Inflammatory macrophage (primary cell): ENCODE measurements around the gene DCLK1.

ENCODE experiments used
- DNase-seq, 2 donors: peaks; one replicate each; pipeline ENCODE4 v3.0.0-alpha.2; 2020 to 2022

Gene DCLK1

DNA sequence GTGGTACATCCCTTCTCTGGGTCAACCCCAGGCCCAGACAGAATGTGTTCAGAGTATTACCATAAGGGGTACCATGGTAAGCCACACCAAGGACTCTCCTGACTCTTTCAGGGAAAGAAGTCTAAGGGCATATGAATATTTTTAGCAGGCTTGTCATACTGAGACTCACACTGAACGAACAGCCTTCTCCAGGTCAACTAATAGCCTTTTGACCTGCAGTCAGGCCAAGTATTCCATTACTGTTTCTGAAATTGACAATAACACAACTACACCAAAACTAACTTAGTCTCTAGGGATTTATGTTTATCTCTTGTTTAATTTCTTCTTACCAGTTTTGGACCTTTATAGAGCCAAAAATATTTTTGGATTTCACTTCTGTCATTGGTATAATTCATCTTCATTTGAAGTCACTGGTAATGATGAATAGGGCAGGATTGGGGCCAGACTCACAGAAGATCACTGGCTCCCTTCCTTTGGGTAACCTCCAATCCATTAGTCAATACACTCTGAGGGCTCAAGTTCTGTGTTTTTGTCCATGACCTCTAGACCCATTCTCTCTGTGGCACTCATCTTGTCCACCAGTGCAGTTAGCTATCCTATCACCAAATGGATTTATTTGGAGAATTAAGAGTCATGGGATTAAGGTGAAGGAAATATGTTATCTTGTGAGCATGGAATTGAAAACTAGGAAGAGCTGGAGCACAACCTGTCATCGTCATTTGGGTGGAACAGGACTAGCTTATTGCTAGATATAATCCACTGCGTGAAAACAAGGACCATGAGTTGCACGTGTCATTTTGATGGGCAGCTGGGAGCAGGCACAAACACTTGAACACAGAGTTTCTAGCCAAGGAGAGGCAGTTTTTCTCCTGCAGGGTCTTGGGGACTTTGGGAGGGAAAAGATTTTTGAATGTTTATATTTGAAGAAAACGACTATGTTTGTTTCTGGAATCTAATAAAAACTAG lies 313.3 kb downstream of the DCLK1 start:
- DNase-seq: no peak

DNA sequence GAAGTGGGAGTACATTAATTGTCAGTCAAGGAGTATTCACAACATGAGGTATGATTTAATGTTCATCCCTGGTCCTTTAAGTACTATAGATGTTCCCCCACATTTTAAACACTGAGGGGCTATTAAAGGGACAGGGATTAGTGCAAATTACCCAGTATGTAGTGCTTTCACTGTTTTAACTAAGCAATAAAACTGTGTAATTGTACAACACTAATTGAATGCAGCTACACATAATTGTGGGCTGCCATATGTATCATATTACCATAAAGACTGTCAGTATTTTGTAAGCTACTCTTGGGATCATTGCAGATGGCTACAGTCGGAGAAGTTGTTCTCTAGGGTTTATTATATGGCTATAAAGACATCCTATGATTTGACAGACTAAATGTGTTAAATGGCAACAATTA lies 316.6 kb downstream of the DCLK1 start:
- DNase-seq: no peak

DNA sequence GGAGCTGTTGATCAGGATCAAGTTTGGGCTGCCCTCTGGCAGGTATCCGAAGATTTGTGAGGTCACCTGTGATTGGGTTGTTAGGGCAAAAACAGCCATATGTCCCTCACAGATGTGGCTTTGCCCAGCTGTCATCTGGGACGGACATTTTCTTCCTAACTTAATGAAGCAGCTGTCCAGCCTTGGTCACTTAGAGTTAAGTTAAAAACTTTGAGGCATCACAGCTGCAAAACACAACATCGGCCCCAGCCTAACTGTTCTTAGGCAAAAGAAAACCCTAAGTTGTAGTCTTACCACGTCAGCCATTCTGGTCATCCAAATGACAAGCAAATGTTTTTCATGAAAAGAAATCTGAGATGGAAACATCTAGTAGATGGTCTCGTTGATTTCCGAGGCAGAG lies 318.4 kb downstream of the DCLK1 start:
- DNase-seq: no peak

DNA sequence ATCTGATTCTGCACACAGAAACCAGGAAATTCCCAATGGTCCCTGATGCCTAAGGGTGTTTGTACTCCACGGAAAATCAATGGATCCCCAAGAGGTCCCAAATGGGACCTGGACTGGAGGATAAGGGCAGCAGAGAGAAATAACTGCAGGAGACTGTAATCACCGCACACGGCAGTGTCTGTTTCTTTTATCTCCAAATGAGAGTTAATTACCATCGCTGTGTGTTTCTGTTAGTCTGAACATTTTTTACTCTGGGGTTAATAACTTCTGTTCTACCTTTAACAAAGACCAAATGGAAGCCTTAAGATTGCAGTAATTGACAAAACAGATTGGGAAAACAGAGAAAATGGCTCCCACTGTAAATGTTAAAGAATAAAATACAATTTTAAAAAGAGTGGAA lies 320.9 kb downstream of the DCLK1 start:
- DNase-seq: no peak

DNA sequence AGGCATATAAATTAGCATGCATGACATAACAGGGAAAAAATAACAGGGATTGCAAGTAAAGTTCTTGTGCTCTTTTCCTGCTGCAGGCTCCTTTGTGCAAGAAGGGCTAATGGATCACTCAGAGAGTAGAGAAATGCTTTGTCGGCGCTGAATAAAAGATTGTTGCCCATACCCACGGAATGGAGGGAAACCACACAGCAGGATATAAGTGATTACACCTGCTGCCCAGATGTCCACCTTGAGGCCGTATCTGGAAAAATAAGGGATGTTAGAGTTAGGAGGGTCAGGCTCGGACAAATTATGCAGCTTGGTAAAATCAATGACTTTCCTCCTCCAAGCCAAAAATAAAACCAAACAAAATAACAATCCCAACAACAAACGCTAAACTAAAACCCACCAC lies 322.3 kb downstream of the DCLK1 start:
- DNase-seq: no peak

GRCh38 chr13:35804901-35805300 lies 326.3 kb downstream of the DCLK1 start:
- DNase-seq: no peak

DNA sequence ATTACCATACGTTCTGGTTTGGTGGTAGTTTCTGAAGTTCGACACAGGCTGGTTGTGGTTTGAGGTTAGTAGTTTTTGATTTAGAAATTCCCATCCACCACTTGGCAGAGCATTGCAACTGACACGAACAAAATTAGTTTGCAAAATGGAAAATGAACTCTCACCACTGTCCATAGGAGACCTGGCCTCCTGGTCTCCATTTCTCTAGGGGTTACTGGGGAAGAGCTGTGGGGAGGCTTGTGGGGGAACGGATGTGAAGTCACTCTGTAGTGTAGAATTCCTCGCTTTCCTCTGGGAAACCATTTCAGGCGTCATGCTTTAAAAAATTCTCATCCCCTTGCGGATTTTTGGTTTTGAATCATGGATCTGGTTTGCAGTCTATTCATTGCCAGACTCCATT lies 333.2 kb downstream of the DCLK1 start:
- DNase-seq: no peak

DNA sequence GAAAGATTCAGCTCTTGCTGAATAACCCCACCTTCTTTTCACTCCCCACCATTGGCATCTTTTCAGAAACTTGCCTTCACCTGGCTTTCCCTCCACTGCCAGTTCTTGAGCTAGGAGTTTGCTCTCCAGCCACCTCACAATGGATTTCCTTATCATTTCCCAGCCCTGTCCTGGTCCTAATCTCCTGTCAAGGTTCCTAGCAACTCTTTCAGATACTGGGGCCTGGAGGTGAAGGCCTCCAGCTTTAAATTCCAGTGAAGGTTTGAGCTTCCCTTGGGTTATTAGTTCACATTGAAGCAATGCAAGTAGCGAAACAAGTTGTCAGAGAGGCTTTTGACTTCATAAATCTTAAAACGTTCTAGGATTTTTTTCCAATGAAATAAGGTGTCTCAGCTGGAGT lies 333.9 kb downstream of the DCLK1 start:
- DNase-seq: no peak

DNA sequence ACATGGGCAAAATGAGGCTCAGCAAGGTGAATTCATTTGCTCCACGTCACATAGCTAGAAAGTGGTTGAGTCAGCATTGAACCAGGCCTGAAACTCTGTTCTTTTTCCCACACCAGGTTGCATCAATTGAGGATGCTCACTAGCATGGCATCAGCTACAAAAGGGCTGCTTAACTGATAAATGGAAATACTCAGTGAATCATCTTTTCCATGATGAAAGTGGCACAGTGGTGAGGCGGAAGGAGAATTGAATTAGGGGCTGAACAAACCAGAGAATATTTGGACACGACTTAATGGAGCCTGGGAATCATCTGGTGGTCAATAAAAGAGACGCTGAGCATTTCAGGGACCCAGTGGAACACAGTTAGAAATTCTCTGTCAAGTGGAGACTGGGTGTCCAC lies 334.6 kb downstream of the DCLK1 start:
- no peak for DNase-seq

- DNase-seq: no peak
Measured at GRCh38 chr13:35794734-35795389, 336.3 kb downstream of the DCLK1 start.

DNA sequence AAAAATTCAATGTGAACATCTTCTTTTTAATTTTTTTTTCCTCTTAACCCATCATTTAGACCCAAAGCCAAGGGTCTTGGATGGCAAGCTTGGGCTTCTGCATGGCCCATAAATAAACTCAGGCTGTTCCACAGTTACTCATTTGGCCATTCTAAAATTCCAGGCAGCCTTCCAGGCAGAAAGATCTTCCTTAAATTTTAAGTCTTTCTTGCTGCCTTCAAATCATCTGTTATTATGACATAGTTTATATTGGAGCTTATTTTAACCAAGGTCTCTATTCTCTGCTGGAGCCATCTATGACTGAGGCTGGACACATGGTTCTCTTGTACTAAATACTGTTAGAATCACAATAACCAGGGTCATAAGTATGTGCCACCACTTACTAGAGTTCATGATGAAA lies 337.4 kb downstream of the DCLK1 start:
- no peak for DNase-seq

GRCh38 chr13:35792911-35793310 lies 338.3 kb downstream of the DCLK1 start:
- no peak for DNase-seq

GRCh38 chr13:35792021-35792420 lies 339.2 kb downstream of the DCLK1 start:
- DNase-seq: no peak

- DNase-seq: no peak
Measured at GRCh38 chr13:35791184-35791851, 339.9 kb downstream of the DCLK1 start.

GRCh38 chr13:35789335-35790165 lies 341.6 kb downstream of the DCLK1 start:
- DNase-seq: peak in 1 of 2 donors; percentile 21

GRCh38 chr13:35787937-35788336 lies 343.2 kb downstream of the DCLK1 start:
- no peak for DNase-seq

GRCh38 chr13:35785576-35786303 lies 345.4 kb downstream of the DCLK1 start:
- DNase-seq: no peak

DNA sequence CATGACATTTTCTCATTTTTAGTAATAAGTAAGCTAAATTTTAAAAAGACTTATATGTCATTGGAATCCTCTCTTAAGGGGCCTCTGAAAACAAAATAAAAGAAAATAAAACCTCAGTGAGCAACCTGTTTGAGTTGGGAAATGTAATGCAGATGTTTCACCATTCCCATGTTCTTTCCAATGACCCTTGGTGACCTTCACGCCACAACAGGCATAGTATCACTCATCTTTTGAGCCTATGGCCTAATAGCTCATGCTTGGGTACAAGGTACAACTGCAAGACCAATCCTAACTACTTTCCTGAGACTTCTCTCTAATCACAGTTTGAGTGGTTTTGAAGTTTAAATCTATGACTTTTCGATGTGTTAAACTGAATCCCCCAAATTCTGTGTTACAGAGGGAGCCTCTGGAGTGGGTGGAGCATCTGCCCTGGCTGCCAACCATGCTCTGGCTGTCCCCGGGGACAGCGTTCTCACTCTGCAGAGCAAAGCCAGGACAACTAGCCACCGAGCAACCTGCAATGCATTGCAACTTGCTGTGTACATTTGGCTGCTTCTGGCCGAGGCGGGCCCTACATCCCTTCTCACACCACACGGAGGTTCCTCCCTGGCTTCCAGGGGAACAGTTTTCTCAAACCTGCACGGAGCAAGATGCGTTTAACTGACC lies 346.8 kb downstream of the DCLK1 start:
- DNase-seq: no peak

GRCh38 chr13:35782793-35783192 lies 348.4 kb downstream of the DCLK1 start:
- DNase-seq: no peak

DNA sequence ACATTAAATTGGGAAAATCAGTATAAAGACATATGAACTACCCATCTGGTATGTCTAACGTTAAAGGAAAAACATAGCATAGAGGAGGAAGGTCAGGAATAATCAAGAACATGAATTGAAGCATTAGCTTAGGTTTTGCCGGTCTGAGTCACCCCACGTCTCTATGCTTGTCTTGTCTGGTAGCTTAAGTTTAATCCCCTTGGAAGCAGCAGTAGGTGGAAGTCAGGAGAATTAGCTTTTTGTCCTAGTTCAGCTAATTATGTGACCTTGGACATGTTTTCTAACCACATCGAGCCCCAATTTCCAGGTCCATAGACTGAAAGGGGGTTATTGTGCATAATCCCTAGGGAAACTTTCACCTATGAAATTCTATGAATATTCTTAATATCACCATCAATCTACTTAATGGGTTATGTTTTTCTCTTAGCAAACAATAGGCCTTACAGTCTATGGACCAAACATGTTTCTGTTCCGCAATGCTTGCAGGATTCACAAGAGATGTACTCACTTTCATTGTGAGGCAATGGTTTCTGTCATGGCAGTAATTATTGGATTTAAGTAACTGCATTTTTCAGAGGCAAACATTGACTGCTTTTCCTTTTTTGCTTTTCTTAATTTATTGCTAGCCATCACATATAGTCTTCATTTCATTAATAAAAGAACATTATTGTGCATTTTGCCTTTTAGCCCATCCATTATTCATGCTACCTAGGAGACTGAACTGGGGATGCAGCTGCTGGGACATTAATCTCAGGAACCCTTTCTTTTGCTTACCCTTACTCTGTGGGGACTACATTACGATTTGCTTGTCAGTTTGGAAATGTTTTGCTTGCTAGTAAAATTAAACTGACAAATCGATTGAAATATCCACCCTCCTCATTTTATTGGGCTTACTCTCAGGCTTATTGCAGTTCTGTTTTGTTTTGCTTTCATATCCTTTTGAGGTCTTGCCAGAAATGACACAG lies 349.9 kb downstream of the DCLK1 start:
- DNase-seq: no peak
